Right ventricle myocardium superior (tissue), 1 donor: Measurements from ENCODE around the gene ZNF195. TPM values are rescaled to one million over a fixed set of nuclear protein-coding genes. Genes with fewer than 3 reads are reported as not detected.
"Not testable (repeated sequence)": the region's sequence is repeated elsewhere in the genome, so short reads cannot be mapped to it uniquely, and the experiment has no call there.

Source experiments
- ATAC-seq: fragments of 200-7000 bp; cut with Tn5 transposase; one replicate; pipeline ENCODE4 v1.9.1; 2020; ENCODE audit warnings: mild to moderate bottlenecking; ENCODE audit not compliant: poor library complexity
- DNase-seq: peaks from one replicate; pipeline ENCODE4 v3.0.0-alpha.2; 2020
- intact Hi-C: fragments of 100-400 bp; cut with DNase I; formaldehyde crosslinking; loops from one replicate; pipeline ENCODE4 v1.11.2; 2022
- long read RNA-seq: library from polyadenylated mRNA; unstranded; transcript quantifications from one replicate; pipeline ENCODE4 v2.0.0, GENCODE V29; 2021
- total RNA-seq: library from RNA; stranded (reverse); fragmentation: NEBNext Ultra II Directional; extraction: Animal tissue kit (Norgen Biotek cat#: 25700); gene quantifications from one replicate; pipeline ENCODE4 v1.2.1, GENCODE V29; 2021
- donor health status: DM: no; HTN: yes; CAD: no; lungs with severe emphysema.

Gene ZNF195
- total RNA-seq = 8.7 TPM
- long read RNA-seq, transcript ZNF195-204 (4 exons, 2,970 nt) = major isoform, 17 of 26 reads
- long read RNA-seq, partial matches to known transcripts = 1 of 26 reads
- long read RNA-seq, other reads (novel, unspliced or antisense) = 4 of 26 reads

- intact Hi-C loops = no loop called here
- ATAC-seq (peak; percentile 100), DNase-seq (peak; percentile 99)
Observed at GRCh38 chr11:3378426-3379423, at the start of gene ZNF195. Gene ZNF195, minus strand, starts transcription at chr11:3379146. Its CDS starts 106 bp downstream, at chr11:3379040.

GRCh38 chr11:3428076-3428475 lies 49.1 kb upstream of the ZNF195 start:
- ATAC-seq, DNase-seq, intact Hi-C loops: not testable (repeated sequence)

GRCh38 chr11:3426541-3426940 lies 47.6 kb upstream of the ZNF195 start:
- ATAC-seq, intact Hi-C loops, DNase-seq: not testable (repeated sequence)

GRCh38 chr11:3423928-3424327 lies 45.0 kb upstream of the ZNF195 start:
- intact Hi-C loops, ATAC-seq, DNase-seq: not testable (repeated sequence)

GRCh38 chr11:3423138-3423731 lies 44.3 kb upstream of the ZNF195 start:
- DNase-seq, ATAC-seq, intact Hi-C loops: not testable (repeated sequence)

GRCh38 chr11:3422380-3423137 lies 43.6 kb upstream of the ZNF195 start:
- DNase-seq = peak; percentile 100
- intact Hi-C loops = not testable (repeated sequence)
- peak; percentile 100 for ATAC-seq

- ATAC-seq, DNase-seq, intact Hi-C loops: not testable (repeated sequence)
Observed at GRCh38 chr11:3421608-3422379, 42.8 kb upstream of the ZNF195 start.

- intact Hi-C loops, DNase-seq, ATAC-seq: not testable (repeated sequence)
Observed at GRCh38 chr11:3420281-3421042, 41.5 kb upstream of the ZNF195 start.

- ATAC-seq, DNase-seq, intact Hi-C loops: not testable (repeated sequence)
Observed at GRCh38 chr11:3419496-3419895, 40.5 kb upstream of the ZNF195 start.

- DNase-seq, intact Hi-C loops, ATAC-seq: not testable (repeated sequence)
Observed at GRCh38 chr11:3417047-3417446, 38.1 kb upstream of the ZNF195 start.

- DNase-seq, ATAC-seq, intact Hi-C loops: not testable (repeated sequence)
Observed at GRCh38 chr11:3415301-3415700, 36.4 kb upstream of the ZNF195 start.

- DNase-seq, intact Hi-C loops, ATAC-seq: not testable (repeated sequence)
Observed at GRCh38 chr11:3413666-3414065, 34.7 kb upstream of the ZNF195 start.

- DNase-seq (no peak), ATAC-seq (no peak)
- intact Hi-C loops = no loop called here
Observed at GRCh38 chr11:3412837-3413236, 33.9 kb upstream of the ZNF195 start.

- peak; percentile 84 for DNase-seq
- not testable (repeated sequence) for ATAC-seq
- intact Hi-C loops = loop anchor here (5.0 kb wide), 1 partner anchor 66 kb away; no protein-coding TSS in a partner anchor
Observed at GRCh38 chr11:3408722-3409121, 29.8 kb upstream of the ZNF195 start.

GRCh38 chr11:3408058-3408605 lies 29.2 kb upstream of the ZNF195 start:
- intact Hi-C loops = loop anchor here (5.0 kb wide), 1 partner anchor 66 kb away; no protein-coding TSS in a partner anchor
- ATAC-seq, DNase-seq: not testable (repeated sequence)

GRCh38 chr11:3406937-3407336 lies 28.0 kb upstream of the ZNF195 start:
- not testable (repeated sequence) for ATAC-seq, DNase-seq

More at GRCh38 chr11:3406937-3407336, 28.0 kb upstream of the ZNF195 start:
- intact Hi-C loops = loop anchor here (5.0 kb wide), 1 partner anchor 65 kb away; no protein-coding TSS in a partner anchor
